ENCODE data around the gene GPC3.

Gene GPC3

DNA sequence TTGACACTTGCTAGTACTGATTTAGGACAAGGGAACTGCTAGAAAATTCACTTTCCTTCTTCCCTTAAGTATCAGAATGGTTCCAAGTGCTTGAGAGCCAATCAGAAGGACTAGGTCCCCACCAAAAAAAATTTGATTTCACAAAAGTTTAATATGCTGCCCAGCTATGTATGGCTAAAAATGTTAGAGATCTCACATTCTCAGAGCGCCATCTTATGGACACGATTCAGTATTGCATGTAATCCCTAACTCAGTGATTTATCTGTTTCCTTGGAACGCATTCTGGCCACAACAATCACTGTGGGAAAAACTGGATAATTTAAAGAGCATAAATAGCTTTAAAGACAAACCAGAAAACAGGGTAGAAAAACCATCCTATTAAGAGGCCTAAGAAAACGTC is 315.0 kb downstream of the GPC3 start:
- Mint-ChIP-seq H3K27me3 (ENCODE audit: low read depth) (no peaks in the 10 kb centered on the region), H3K27ac (no peak overlapping the region), H3K36me3 (ENCODE audit: low read depth) (no peaks in the 10 kb centered on the region), H3K9me3 (no peaks in the 10 kb centered on the region), H3K4me3 (no peak overlapping the region), H3K4me1 (ENCODE audit: low read depth) (no peaks in the 10 kb centered on the region)

- Mint-ChIP-seq H3K27ac (no peak overlapping the region), H3K36me3 (ENCODE audit: low read depth) (no peaks in the 10 kb centered on the region), H3K4me1 (ENCODE audit: low read depth) (no peaks in the 10 kb centered on the region), H3K9me3 (no peaks in the 10 kb centered on the region), H3K4me3 (no peak overlapping the region), H3K27me3 (ENCODE audit: low read depth) (no peaks in the 10 kb centered on the region)
Measured at GRCh38 chrX:133669214-133669613, 316.2 kb downstream of the GPC3 start.

DNA sequence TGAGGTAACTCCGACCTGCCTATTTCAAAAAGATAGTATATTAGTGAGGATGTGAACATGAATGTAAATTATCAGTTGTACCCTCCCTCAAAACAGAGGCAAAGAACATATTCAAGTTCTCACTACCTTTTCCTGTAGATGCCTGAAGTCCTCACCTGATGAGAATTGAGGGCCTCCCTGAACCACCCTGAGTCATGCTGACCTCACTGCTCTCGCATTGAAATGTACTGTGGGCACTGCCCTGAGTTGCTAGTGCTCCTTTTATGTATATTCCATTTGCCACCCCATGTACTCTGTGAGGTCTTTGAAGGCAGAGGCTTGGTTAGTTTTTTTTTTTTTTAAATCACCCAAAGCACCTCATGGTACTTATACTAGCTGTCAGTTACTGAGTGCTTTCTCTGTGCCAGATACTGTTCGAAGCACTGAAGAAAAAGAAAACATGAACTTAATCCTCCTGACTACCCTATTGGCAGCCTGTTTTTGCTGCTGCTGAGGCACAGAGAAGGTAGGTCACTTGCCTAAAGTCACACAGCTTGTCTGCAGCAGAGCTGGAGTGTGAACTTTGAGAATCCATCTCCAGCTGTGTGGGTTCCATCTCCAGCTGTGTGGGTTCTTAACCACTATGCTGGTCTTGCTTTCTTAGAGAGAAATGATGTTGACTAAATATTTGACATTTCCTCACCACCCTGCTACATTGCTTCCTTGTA is 317.0 kb downstream of the GPC3 start:
- no peak overlapping the region for H3K4me3 Mint-ChIP-seq
- no peaks in the 10 kb centered on the region for H3K27me3 Mint-ChIP-seq (ENCODE audit: low read depth)
- H3K36me3 Mint-ChIP-seq (ENCODE audit: low read depth): no peaks in the 10 kb centered on the region
- H3K9me3 Mint-ChIP-seq: no peaks in the 10 kb centered on the region
- no peak overlapping the region for H3K27ac Mint-ChIP-seq
- H3K4me1 Mint-ChIP-seq (ENCODE audit: low read depth): no peaks in the 10 kb centered on the region

GRCh38 chrX:133666256-133666655 is 319.1 kb downstream of the GPC3 start:
- Mint-ChIP-seq H3K27me3 (ENCODE audit: low read depth) (no peaks in the 10 kb centered on the region), H3K4me3 (no peak overlapping the region), H3K36me3 (ENCODE audit: low read depth) (no peaks in the 10 kb centered on the region), H3K4me1 (ENCODE audit: low read depth) (no peaks in the 10 kb centered on the region), H3K9me3 (no peaks in the 10 kb centered on the region), H3K27ac (no peak overlapping the region)

- no peak overlapping the region for H3K27ac Mint-ChIP-seq
- no peaks in the 10 kb centered on the region for H3K27me3 Mint-ChIP-seq (ENCODE audit: low read depth)
- H3K36me3 Mint-ChIP-seq (ENCODE audit: low read depth): no peaks in the 10 kb centered on the region
- H3K4me1 Mint-ChIP-seq (ENCODE audit: low read depth): no peaks in the 10 kb centered on the region
- no peak overlapping the region for H3K4me3 Mint-ChIP-seq
- H3K9me3 Mint-ChIP-seq: no peaks in the 10 kb centered on the region
Measured at GRCh38 chrX:133661962-133662839, 323.2 kb downstream of the GPC3 start.

GRCh38 chrX:133660281-133660680 is 325.1 kb downstream of the GPC3 start:
- no peaks in the 10 kb centered on the region for H3K36me3 Mint-ChIP-seq (ENCODE audit: low read depth)
- no peaks in the 10 kb centered on the region for H3K27me3 Mint-ChIP-seq (ENCODE audit: low read depth)
- H3K27ac Mint-ChIP-seq: no peak overlapping the region
- no peaks in the 10 kb centered on the region for H3K4me1 Mint-ChIP-seq (ENCODE audit: low read depth)
- no peaks in the 10 kb centered on the region for H3K9me3 Mint-ChIP-seq
- H3K4me3 Mint-ChIP-seq: no peak overlapping the region

DNA sequence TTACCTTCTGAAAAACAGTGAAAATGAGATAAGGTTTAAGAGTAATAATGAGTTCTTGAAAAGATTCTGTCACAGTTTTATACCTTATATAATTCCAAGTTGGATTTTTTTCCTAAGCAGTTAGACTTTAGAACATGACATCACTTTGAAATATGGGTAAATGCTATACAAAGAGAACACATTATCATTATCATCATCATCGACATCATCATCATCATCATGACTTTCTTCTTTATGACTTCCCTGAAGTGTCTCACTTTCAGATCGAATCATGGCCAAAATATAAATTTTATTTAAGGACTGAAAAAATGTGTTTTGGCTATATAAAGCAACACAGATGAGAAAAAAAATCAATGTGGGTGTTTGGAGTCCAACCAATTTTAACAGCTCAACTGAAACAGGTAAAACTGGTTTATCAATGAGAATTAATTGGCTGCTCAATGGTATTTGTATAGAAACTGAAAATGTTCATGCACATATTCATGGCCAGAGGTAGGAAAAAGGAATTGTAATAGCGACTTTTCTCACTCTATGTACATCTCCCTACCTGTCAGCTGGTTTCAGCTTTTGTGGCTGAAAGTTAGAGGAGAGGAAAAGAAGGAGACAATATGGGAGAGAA is 327.0 kb downstream of the GPC3 start:
- Mint-ChIP-seq H3K27me3 (ENCODE audit: low read depth) (no peaks in the 10 kb centered on the region), H3K4me1 (ENCODE audit: low read depth) (no peaks in the 10 kb centered on the region), H3K27ac (no peak overlapping the region), H3K4me3 (no peak overlapping the region), H3K36me3 (ENCODE audit: low read depth) (no peaks in the 10 kb centered on the region), H3K9me3 (no peaks in the 10 kb centered on the region)

DNA sequence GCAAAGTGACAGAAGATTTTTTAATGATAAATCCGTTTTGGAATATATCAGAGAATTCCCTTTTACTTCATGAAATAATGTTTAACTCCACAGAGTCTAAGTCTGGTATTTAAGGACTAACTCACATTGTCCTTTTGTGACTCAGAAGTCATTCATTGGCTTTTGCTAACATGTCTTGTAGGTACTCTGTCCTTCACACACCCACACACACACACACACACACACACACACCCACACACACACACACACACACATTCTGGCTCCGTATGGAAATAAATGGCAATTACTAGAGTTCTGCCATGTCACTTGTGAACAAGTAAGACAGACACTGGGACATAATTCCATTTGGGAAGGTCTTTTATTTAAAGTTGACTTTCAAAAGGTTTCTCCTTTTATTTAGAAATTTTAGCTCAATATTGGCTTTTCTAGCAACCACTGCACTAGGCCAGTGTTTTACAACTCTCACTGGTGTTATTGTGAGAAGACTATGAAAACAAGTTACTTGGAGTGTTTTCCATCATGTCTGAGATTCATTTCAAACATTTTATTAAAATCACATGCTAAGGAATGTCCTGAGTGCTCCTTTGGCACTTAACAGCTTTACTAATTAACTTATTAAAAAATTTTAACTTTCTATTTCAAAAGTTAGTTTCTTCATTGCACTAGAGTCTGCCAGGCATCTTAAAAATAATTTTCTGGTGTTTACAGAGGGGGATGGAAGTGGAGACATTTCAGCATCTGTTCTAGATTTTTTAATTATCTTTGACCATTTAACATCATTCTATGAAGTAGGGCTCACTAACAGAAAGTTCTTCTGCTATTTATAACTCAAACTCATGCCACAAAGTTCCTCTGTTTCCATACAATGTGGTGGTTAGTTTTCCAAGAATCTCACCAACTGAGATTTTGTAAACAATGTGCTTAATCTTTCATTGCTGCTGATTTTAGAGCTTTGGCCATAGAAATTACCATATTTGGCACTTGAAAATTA is 329.8 kb downstream of the GPC3 start:
- H3K27ac Mint-ChIP-seq: no peak overlapping the region
- H3K4me1 Mint-ChIP-seq (ENCODE audit: low read depth): no peaks in the 10 kb centered on the region
- no peaks in the 10 kb centered on the region for H3K27me3 Mint-ChIP-seq (ENCODE audit: low read depth)
- no peaks in the 10 kb centered on the region for H3K36me3 Mint-ChIP-seq (ENCODE audit: low read depth)
- no peak overlapping the region for H3K4me3 Mint-ChIP-seq
- H3K9me3 Mint-ChIP-seq: no peaks in the 10 kb centered on the region

GRCh38 chrX:133654811-133655210 is 330.6 kb downstream of the GPC3 start:
- Mint-ChIP-seq H3K4me1 (ENCODE audit: low read depth) (no peaks in the 10 kb centered on the region), H3K4me3 (no peak overlapping the region), H3K36me3 (ENCODE audit: low read depth) (no peaks in the 10 kb centered on the region), H3K27ac (no peak overlapping the region), H3K9me3 (no peaks in the 10 kb centered on the region), H3K27me3 (ENCODE audit: low read depth) (no peaks in the 10 kb centered on the region)

- H3K4me1 Mint-ChIP-seq (ENCODE audit: low read depth): no peaks in the 10 kb centered on the region
- no peaks in the 10 kb centered on the region for H3K9me3 Mint-ChIP-seq
- H3K27ac Mint-ChIP-seq: no peak overlapping the region
- no peak overlapping the region for H3K4me3 Mint-ChIP-seq
- no peaks in the 10 kb centered on the region for H3K27me3 Mint-ChIP-seq (ENCODE audit: low read depth)
- H3K36me3 Mint-ChIP-seq (ENCODE audit: low read depth): no peaks in the 10 kb centered on the region
Measured at GRCh38 chrX:133653358-133653757, 332.0 kb downstream of the GPC3 start.

GRCh38 chrX:133652185-133652584 is 333.2 kb downstream of the GPC3 start:
- H3K27me3 Mint-ChIP-seq (ENCODE audit: low read depth): no peaks in the 10 kb centered on the region
- H3K27ac Mint-ChIP-seq: no peak overlapping the region
- no peaks in the 10 kb centered on the region for H3K4me1 Mint-ChIP-seq (ENCODE audit: low read depth)
- H3K9me3 Mint-ChIP-seq: no peaks in the 10 kb centered on the region
- no peaks in the 10 kb centered on the region for H3K36me3 Mint-ChIP-seq (ENCODE audit: low read depth)
- no peak overlapping the region for H3K4me3 Mint-ChIP-seq

DNA sequence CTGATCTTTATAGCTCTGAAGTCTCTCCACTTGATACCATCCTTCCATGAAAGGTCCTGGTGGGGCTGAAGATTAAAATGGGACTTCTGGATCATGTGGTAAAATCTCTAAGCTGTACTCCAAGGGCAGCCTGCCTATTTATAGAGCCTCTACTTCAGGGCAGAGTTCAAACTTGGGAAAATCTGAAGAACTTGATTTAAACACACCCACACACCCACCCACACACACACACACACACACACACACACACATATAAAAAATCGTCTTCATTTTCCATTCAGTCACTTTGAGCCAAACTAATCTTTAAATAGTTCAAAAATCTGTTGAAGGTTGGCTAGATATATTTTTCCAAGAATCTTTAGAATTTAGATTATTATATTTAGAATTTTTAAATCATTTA is 335.2 kb downstream of the GPC3 start:
- no peak overlapping the region for H3K27ac Mint-ChIP-seq
- no peaks in the 10 kb centered on the region for H3K4me1 Mint-ChIP-seq (ENCODE audit: low read depth)
- H3K4me3 Mint-ChIP-seq: no peak overlapping the region
- H3K9me3 Mint-ChIP-seq: no peaks in the 10 kb centered on the region
- no peaks in the 10 kb centered on the region for H3K36me3 Mint-ChIP-seq (ENCODE audit: low read depth)
- no peaks in the 10 kb centered on the region for H3K27me3 Mint-ChIP-seq (ENCODE audit: low read depth)

GRCh38 chrX:133649651-133650050 is 335.7 kb downstream of the GPC3 start:
- no peak overlapping the region for H3K4me3 Mint-ChIP-seq
- no peaks in the 10 kb centered on the region for H3K9me3 Mint-ChIP-seq
- no peaks in the 10 kb centered on the region for H3K27me3 Mint-ChIP-seq (ENCODE audit: low read depth)
- no peaks in the 10 kb centered on the region for H3K36me3 Mint-ChIP-seq (ENCODE audit: low read depth)
- no peak overlapping the region for H3K27ac Mint-ChIP-seq
- H3K4me1 Mint-ChIP-seq (ENCODE audit: low read depth): no peaks in the 10 kb centered on the region

DNA sequence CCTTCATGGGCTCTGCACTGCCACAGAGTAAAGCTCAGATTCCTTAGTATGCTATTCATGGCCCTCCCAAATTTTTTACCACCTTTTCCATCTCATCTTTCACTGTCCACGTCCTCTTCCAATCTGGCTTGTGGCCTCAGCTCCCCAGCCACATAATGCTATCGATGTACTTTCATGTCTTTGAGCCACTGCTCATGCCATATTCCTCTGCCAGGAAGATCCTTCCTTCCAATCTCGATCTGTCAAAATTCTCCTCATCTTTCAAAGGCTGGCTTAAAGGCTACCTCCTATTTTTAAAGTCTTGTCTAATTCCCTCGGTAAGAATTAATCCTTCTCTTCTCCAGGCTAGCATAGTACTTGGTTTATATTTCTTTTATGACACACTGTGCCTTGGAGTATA is 336.8 kb downstream of the GPC3 start:
- H3K27me3 Mint-ChIP-seq (ENCODE audit: low read depth): no peaks in the 10 kb centered on the region
- no peaks in the 10 kb centered on the region for H3K36me3 Mint-ChIP-seq (ENCODE audit: low read depth)
- H3K4me1 Mint-ChIP-seq (ENCODE audit: low read depth): no peaks in the 10 kb centered on the region
- no peak overlapping the region for H3K27ac Mint-ChIP-seq
- H3K9me3 Mint-ChIP-seq: no peaks in the 10 kb centered on the region
- no peak overlapping the region for H3K4me3 Mint-ChIP-seq

All from T-helper 1 cell treated with Interleukin-12 subunit alpha and Interleukin-12 subunit beta and Interleukin-4 antibody, amounts not matched to agents 30 μg/mL and 1 μg/mL, for 36 hours (primary cell).